Measurements from ENCODE around the gene PNLIPRP2.

PNLIPRP2 gene

DNA sequence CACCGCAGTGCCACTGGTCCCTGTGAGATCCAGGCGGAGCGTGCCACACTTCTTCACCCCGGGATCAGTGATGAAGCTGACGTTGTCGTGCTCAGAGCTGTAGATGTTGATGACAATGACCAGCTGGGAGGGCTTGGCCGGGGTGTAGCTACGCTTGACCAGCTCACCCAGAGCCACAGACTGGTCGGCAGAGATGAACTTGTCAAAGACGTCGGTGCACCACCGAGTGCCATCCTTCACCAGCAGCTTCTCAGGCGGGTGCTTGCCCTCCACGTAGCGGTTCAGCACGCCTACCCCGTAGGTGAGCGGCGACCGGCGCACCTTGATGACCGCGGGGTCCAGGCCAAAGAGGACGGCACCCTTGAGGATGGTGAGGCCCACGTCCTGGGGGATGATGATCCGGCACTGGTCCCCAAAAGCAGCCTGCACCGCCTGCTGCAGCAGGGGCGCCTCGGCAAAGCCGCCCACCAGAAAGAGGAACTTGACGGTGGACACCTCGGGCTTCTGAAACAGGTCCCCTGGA, 54.2 kb downstream of the PNLIPRP2 start:
- Histone ChIP-seq H3K27me3 (no peaks in the 10 kb centered on the region), H3K36me3 (no peaks in the 10 kb centered on the region), H3K4me3 (ENCODE audit: low read depth, low read length) (no peak overlapping the region), H3K4me1 (no peaks in the 10 kb centered on the region), H3K9me3 (no peaks in the 10 kb centered on the region)
- no peak for DNase-seq
- TF ChIP-seq, protein P1, sequence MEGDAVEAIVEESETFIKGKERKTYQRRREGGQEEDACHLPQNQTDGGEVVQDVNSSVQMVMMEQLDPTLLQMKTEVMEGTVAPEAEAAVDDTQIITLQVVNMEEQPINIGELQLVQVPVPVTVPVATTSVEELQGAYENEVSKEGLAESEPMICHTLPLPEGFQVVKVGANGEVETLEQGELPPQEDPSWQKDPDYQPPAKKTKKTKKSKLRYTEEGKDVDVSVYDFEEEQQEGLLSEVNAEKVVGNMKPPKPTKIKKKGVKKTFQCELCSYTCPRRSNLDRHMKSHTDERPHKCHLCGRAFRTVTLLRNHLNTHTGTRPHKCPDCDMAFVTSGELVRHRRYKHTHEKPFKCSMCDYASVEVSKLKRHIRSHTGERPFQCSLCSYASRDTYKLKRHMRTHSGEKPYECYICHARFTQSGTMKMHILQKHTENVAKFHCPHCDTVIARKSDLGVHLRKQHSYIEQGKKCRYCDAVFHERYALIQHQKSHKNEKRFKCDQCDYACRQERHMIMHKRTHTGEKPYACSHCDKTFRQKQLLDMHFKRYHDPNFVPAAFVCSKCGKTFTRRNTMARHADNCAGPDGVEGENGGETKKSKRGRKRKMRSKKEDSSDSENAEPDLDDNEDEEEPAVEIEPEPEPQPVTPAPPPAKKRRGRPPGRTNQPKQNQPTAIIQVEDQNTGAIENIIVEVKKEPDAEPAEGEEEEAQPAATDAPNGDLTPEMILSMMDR (IDR thresholded peaks at IDR 0.05; ENCODE audit: low read depth, low read length): no peak

DNA sequence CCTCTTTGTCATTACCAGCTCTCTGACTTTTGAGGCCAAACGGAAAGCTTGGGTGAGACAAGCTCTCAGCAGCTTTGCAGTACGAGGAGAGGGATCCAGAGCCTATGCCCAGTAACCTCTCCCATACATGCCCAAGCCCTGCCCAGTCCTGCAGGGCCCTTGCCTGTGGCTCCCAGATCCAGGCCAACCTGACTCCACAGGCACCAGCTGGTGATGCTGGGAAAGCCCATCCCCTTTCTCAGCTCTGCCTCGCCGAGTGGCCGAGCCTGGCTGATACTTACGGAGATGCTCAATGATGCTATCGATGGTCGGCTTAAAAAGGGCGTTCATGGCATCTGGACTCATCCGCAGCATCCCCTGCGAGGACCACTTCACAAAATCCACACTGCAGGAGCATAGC, 55.4 kb downstream of the PNLIPRP2 start:
- Histone ChIP-seq H3K4me1 (no peaks in the 10 kb centered on the region), H3K9me3 (no peaks in the 10 kb centered on the region)
- TF ChIP-seq, protein P1 (IDR thresholded peaks at IDR 0.05; ENCODE audit: low read depth, low read length): no peak

DNA sequence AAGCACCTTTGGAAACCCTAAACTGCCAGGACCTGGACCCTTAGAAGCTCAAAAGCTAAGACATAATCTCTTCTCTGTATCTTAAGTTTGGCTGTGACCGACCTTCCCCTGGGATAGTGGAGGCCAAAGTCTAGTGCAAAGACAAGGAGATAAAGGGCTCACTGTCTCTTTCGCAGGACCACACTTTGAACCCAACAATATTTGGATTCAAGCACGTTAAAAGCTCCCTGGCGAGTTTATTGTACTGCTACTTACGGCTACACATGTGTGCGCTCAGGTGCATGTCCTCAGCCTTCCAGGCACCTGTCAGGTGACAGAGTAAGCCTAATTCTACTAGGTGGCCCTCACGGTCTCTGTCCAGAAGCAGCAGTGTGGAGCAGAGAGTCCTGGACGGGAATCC, 55.9 kb downstream of the PNLIPRP2 start:
- Histone ChIP-seq H3K9me3 (no peaks in the 10 kb centered on the region), H3K4me3 (ENCODE audit: low read depth, low read length) (no peak overlapping the region), H3K4me1 (no peaks in the 10 kb centered on the region), H3K27me3 (no peaks in the 10 kb centered on the region), H3K36me3 (no peaks in the 10 kb centered on the region)
- TF ChIP-seq, protein P1 (IDR thresholded peaks at IDR 0.05; ENCODE audit: low read depth, low read length): no peak
- DNase-seq: no peak

More for the DNA sequence above, 55.4 kb downstream of the PNLIPRP2 start:
- H3K27me3 ChIP-seq: no peaks in the 10 kb centered on the region
- no peaks in the 10 kb centered on the region for H3K36me3 ChIP-seq
- no peak overlapping the region for H3K4me3 ChIP-seq (ENCODE audit: low read depth, low read length)
- no peak for DNase-seq

DNA sequence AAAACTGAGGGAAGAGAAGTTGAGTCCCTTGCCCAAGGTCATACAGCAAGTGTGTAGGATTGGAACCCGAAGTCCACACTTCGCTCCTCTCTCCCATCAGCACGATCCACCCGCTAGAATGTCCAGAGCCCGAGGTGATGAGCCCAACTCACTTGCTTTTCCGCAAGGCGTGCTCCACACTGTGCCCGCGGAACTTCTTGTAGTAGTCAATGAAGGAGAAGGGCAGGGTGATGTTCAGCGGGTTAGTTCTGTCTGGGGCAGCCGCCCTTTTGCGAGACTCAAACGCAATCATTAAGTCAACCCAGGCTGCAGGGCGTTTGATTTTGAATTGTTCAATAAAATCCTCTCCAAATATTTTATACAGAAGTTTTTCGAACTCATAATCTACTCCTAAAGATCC, 58.6 kb downstream of the PNLIPRP2 start:
- TF ChIP-seq, protein P1 (IDR thresholded peaks at IDR 0.05; ENCODE audit: low read depth, low read length): no peak
- no peak for DNase-seq
- Histone ChIP-seq H3K9me3 (no peaks in the 10 kb centered on the region), H3K4me1 (no peaks in the 10 kb centered on the region), H3K27me3 (no peaks in the 10 kb centered on the region), H3K36me3 (no peaks in the 10 kb centered on the region), H3K4me3 (ENCODE audit: low read depth, low read length) (no peak overlapping the region)

DNA sequence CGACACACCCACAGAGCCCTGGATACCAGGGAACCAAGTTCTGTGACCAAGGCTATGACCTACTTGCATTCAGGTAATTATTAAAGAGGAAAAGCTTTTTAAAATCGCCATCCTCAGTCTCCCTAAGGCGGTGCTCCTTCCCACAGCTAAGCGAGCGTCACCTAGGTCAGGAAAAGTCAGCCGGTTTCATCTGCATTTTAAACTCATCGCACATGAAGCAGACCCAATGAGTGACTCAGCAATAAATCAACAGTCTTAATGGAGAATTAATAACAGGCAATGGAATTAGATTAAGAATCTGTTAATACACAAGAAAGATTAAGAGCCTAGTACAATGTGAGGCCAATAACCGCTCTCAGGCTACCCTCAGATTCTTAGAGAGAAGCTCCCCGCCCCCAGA, 62.4 kb downstream of the PNLIPRP2 start:
- TF ChIP-seq, protein P1 (IDR thresholded peaks at IDR 0.05; ENCODE audit: low read depth, low read length): no peak
- no peak overlapping the region for H3K4me3 ChIP-seq (ENCODE audit: low read depth, low read length)
- no peaks in the 10 kb centered on the region for H3K27me3 ChIP-seq
- no peaks in the 10 kb centered on the region for H3K9me3 ChIP-seq
- H3K4me1 ChIP-seq: no peaks in the 10 kb centered on the region
- DNase-seq: no peak
- no peaks in the 10 kb centered on the region for H3K36me3 ChIP-seq

DNA sequence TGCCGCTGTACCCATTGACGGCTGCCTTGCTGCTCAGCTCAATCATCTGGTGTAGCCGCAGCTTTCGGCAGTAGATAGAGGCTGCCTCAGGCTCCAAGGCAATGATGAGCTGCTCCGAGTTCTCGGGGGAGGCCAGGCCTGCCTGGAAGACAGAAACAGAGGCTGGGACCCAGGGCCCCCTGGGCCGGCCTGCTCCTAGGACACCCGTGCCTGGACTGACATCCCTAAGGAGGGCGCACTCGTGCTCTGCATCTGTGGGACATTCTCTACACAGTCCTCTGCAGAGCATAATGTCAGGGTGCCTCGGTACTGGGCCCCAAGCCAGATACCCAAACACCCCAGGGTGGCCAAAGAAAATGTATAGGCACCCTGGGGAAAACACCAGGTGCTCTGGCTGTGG, 63.1 kb downstream of the PNLIPRP2 start:
- no peaks in the 10 kb centered on the region for H3K9me3 ChIP-seq
- H3K4me1 ChIP-seq: no peaks in the 10 kb centered on the region
- TF ChIP-seq, protein P1 (IDR thresholded peaks at IDR 0.05; ENCODE audit: low read depth, low read length): no peak
- H3K27me3 ChIP-seq: no peaks in the 10 kb centered on the region
- H3K4me3 ChIP-seq (ENCODE audit: low read depth, low read length): no peak overlapping the region
- H3K36me3 ChIP-seq: no peaks in the 10 kb centered on the region
- DNase-seq: no peak
